Omental fat pad (tissue), 4 donors: ENCODE data around the gene TBC1D2B. TPM values are rescaled to one million over a fixed set of nuclear protein-coding genes. Genes with fewer than 3 reads are reported as not detected.
"Not testable (repeated sequence)": the region's sequence is repeated elsewhere in the genome, so short reads cannot be mapped to it uniquely, and the experiment has no call there.

Experiments used
- ATAC-seq: fragments of 150-250 bp; one replicate; pipeline ENCODE4 v1.9.1; 2016; ENCODE audit warnings: mild to moderate bottlenecking, moderate library complexity; ENCODE audit not compliant: low FRiP score
- DNase-seq: peaks from one replicate; pipeline ENCODE4 v3.0.0-alpha.2; 2019; ENCODE audit warnings: low spot score
- CTCF ChIP-seq, 3 donors: fragments of 450-650 bp; IDR thresholded peaks; one replicate each; pipeline ENCODE4 v1.5.1; 2016 to 2017; ENCODE audit warnings: antibody characterized with exemption in 3 of 3, mild to moderate bottlenecking in 3 of 3, moderate library complexity in 2 of 3
- total RNA-seq, 4 donors: library from RNA; depleted of rRNA; stranded (reverse); fragments of >200 nt; gene quantifications; one replicate each; pipeline ENCODE4 v1.1.0, GENCODE V29; 2016

Gene TBC1D2B
- total RNA-seq, 4 donors from 2014 or later: 50.3 to 134 (median 95.5) TPM

GRCh38 chr15:78002996-78003395 is 74.5 kb downstream of the TBC1D2B start:
- DNase-seq (no peak), ATAC-seq (no peak)
- TF ChIP-seq CTCF (IDR thresholded peaks at IDR 0.05): no peak

- no peak for TF ChIP-seq CTCF (IDR thresholded peaks at IDR 0.05)
- no peak for DNase-seq
- no peak for ATAC-seq
Observed at GRCh38 chr15:78001656-78002055, 75.9 kb downstream of the TBC1D2B start.

- no peak for DNase-seq
- no peak for ATAC-seq
- no peak for TF ChIP-seq CTCF (IDR thresholded peaks at IDR 0.05)
Observed at GRCh38 chr15:78000927-78001249, 76.6 kb downstream of the TBC1D2B start.

- TF ChIP-seq CTCF (IDR thresholded peaks at IDR 0.05): peak in 1 of 3 donors; percentile 27
- ATAC-seq (peak; percentile 64), DNase-seq (peak; percentile 55)
Observed at GRCh38 chr15:78000091-78000926, 77.2 kb downstream of the TBC1D2B start.

- no peak for TF ChIP-seq CTCF (IDR thresholded peaks at IDR 0.05)
- no peak for DNase-seq
- no peak for ATAC-seq
Observed at GRCh38 chr15:77999486-77999885, 78.0 kb downstream of the TBC1D2B start.

GRCh38 chr15:77998592-77998991 is 78.9 kb downstream of the TBC1D2B start:
- no peak for TF ChIP-seq CTCF (IDR thresholded peaks at IDR 0.05)
- ATAC-seq (no peak), DNase-seq (no peak)

GRCh38 chr15:77997761-77998554 is 79.6 kb downstream of the TBC1D2B start:
- not testable (repeated sequence) for DNase-seq, ATAC-seq

GRCh38 chr15:77997221-77997620 is 80.3 kb downstream of the TBC1D2B start:
- DNase-seq, ATAC-seq: not testable (repeated sequence)

GRCh38 chr15:77996713-77997171 is 80.8 kb downstream of the TBC1D2B start:
- DNase-seq: not testable (repeated sequence)
- ATAC-seq: peak; percentile 52

GRCh38 chr15:77996226-77996625 is 81.3 kb downstream of the TBC1D2B start:
- not testable (repeated sequence) for ATAC-seq, DNase-seq

GRCh38 chr15:77995537-77995918 is 82.0 kb downstream of the TBC1D2B start:
- not testable (repeated sequence) for DNase-seq, ATAC-seq
